Mammary epithelial cell (primary cell): ENCODE measurements around the gene GRIP1.

Experiments used
- EZH2 ChIP-seq: IDR thresholded peaks from 2 replicates; pipeline ENCODE4 v1.6.1; 2012; ENCODE audit warnings: low read length, inconsistent platforms, borderline replicate concordance
- TF ChIP-seq, protein P1 (sequence below), 2 donors: IDR thresholded peaks in 1 of 2; conservative IDR thresholded peaks in 1 of 2; 2 replicates each; pipeline ENCODE4 v1.5.1; 2011 to 2012; ENCODE audit warnings: inconsistent platforms in 2 of 2, low read length in 2 of 2, mild to moderate bottlenecking in 2 of 2, control low read depth in 1 of 2, low read depth in 1 of 2; ENCODE audit not compliant: insufficient read depth in 1 of 2; ENCODE audit errors: extremely low read depth in 1 of 2

DNA sequence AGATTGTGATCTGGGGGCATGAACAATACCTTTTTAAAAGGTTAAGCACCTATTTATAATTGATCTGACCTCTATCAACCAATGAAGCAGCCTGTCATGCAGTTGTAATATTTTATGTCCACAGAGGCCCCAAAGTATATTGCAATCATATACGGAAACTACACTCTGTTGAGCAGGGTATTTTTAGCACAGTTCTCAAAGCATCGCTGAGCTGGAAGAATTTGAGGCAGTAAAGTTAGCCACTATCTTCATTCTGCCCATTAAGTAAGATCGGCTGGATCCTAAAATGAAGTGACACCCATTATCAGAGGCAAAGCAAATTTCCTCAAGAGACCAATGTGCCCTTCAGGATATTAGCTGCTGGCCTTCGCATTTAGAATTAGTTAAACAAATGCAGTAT lies 47.7 kb upstream of the GRIP1 start:
- TF ChIP-seq, protein P1, sequence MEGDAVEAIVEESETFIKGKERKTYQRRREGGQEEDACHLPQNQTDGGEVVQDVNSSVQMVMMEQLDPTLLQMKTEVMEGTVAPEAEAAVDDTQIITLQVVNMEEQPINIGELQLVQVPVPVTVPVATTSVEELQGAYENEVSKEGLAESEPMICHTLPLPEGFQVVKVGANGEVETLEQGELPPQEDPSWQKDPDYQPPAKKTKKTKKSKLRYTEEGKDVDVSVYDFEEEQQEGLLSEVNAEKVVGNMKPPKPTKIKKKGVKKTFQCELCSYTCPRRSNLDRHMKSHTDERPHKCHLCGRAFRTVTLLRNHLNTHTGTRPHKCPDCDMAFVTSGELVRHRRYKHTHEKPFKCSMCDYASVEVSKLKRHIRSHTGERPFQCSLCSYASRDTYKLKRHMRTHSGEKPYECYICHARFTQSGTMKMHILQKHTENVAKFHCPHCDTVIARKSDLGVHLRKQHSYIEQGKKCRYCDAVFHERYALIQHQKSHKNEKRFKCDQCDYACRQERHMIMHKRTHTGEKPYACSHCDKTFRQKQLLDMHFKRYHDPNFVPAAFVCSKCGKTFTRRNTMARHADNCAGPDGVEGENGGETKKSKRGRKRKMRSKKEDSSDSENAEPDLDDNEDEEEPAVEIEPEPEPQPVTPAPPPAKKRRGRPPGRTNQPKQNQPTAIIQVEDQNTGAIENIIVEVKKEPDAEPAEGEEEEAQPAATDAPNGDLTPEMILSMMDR (conservative IDR thresholded peaks at IDR 0.05 in 1 of 2, IDR thresholded peaks at IDR 0.05 in 1 of 2; ENCODE audit: extremely low read depth in 1 of 2, insufficient read depth in 1 of 2, low read depth in 1 of 2, low read length in 2 of 2) = no peak
- no peak for TF ChIP-seq EZH2
